DMS114 treated with DMSO at 0.1 percent for 48 hours (cell line): ENCODE measurements around the gene BTBD8.
"Not testable (repeated sequence)": the region's sequence is repeated elsewhere in the genome, so short reads cannot be mapped to it uniquely, and the experiment has no call there.

Experiments
- DNase-seq: peaks from one replicate; lab custom pipeline; 2025; ENCODE audit not compliant: unreplicated experiment; lab: John Stamatoyannopoulos, UW

Gene BTBD8

DNA sequence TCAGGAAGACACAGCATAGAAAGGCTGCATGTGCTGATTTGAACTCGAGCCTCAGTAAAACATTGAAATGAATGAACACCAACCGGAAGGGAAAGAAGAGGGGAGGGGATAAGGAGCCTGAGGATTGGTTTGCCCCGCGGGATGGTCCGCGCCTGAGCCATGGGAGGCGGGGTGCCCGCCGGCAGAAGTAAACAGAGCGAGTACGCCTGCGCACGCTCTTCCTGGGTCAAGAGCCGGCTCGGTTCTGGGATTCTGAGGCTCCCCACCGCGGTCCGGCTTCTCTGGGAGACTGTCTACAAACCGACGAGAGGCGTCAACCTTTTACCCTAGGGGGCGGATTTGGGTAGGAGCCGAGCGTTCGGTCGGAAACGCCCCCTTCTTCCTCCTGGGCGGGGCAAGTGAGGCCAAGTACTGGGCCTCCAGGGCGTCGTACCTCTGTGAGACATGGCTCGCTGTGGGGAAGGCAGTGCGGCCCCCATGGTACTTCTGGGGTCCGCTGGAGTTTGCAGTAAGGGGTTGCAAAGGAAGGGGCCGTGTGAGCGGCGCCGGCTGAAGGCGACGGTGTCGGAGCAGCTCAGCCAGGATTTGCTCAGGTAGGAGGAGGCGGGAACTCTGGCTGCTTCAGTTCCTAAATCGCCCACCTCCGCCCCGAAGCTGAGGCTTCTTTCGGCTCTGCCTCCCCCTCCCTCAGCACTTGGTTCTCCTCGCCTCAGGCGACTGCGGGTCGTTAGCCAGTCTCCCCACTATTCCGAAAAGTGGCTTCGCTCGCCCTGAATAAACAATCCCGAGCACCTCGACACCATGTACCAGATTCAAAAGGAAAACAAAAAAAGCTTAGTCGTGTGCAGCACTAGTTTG, at the start of gene BTBD8:
BTBD8 (plus strand) TSS at position 218 of the 858 bp plus-strand sequence; CDS start at position 445, 227 bp downstream.
- peak; percentile 74 for DNase-seq

DNA sequence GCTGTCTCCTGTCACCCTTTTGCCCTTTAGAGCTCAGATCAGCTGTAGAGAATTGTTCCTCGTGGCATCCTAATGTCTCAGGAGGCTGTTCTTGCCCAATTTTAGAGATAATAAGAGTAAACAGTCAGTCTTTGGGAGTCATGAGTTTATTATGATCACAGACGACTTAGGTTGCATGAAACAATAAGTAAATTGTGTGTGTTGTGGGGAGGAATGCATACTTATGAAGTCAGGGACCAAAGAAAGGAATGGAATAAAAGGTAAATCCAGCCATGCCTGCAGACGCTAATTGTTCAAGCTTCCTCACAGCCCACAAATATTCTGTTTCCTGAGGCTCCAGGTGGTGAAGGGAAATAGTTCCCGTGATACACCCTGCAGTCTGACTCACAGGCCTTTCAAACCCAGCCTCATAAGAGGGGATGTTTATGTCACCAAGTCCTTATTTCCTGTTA, 49.5 kb upstream of the BTBD8 start:
- DNase-seq = no peak

DNA sequence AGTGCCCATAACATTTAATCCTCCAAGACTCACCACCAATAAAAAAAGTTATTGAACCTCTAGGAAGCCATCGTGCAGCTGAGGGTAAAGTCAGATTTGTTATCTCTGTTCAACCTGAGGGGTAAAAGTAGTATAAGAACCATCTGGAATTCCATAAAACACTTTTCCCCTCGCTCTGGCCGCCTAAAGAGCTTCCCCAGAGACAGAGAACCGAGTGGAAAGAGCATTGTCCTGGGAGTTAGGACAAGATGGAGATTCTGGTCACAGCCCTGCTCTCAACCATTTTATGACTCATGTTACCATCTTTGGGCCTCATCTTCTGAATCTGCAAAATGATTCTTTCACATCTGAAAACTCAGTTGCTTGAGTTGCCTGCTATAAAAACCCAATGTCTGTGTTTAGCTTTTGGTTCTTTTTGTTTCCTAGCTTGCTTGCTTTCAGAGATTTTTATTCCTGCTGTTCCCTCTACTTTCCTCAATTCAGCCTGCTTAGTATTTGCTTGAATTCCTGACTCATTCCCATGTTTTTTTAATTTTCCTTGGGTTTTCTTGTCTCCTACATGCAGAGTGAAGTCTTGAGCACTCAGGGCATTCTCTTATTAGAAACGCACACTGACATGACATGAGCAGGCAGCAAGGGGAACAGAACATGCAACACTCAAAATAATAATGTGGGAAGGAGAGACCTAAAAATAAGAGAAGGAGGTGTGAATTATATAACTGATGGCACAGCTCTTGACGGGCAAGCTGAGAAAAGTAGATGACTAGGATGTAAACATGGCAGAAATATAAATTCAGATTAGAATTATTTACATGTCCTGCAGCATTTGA, 48.6 kb upstream of the BTBD8 start:
- DNase-seq = no peak

DNA sequence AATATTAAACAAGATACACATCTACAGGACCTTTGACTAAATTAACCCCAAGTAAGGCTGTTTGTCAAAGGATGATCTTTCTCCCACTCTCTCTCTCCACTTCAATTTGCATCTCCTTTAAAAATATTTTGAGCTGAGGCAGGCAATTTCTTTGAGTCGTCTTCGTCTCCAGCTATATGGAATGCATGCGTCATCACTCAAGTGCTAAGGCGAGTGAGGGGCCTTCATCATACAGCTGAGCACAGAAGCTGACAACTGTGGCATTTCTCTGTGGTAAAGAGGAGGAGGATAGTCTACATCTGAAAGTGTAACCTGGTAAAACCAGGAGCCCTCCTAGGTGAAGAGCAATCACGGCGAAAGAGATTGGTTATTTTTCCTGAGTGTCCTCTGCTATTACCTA, 42.7 kb upstream of the BTBD8 start:
- DNase-seq = no peak

DNA sequence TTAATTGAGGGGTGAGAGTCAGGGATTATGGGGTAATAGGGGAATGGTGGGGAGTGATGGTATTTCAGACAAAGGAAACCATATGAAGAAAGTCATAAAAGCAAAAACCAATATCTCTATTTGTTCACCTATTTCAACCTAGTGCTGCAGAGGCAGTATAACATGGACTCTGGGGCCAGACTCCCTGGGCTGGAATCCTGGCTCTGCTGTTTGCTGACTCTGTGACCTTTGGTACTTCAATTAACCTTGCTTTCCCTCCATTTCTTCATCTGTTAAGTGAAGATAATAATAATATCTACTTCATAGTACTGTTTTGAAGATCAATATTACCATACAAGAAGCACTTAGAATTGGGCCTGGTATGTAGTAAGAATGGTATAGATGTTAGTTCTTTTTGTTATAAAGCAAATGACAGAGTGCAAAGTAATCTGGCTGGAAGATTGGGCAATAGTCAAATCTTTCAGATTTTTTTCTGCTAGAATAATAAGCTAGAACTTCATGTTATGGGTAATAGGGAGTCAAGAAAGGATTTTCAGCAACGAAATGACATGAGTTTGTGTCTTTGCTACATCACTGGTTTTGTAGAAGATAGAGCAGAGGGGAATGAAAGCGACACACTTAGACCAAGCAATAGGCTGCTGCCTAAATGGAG, 41.3 kb upstream of the BTBD8 start:
- DNase-seq = no peak

DNA sequence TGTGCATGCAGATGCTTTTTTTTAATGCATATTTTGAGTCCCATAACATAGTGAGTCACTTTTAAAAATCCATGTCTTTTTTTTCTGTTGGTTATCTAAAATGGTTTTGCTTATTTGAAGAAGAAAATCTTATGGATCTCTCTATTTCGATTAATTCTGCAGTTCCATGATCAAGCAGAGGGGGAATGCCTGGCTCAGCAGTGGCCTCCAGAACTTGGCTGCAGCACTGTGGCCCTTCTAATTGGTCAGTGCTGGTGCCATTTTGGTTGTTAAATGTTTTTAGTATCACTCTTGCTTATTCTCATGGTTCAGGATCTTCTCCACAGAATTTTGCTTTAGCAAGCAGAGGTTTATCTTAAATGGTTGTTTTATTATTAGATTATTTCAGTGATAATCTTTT, 39.2 kb upstream of the BTBD8 start:
- no peak for DNase-seq

DNA sequence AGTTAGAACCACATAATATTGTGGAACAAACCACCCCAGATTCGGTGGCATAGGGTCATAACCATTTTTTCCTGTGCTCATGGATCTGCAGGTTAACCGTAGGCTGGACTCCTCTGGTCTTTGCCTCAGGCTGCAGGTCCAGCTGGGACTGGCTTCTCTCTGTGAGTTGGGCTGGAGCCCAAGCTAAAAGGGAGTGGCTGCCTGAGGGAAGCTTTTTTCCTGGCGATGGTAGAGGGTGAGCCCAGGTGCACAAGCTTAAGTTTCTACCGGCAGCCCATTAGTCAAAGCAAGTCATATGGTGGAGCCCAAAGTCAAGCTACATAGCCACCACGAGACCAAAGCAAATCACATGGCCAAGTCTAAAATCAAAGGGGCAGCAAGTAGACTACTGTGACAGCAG, 36.5 kb upstream of the BTBD8 start:
- no peak for DNase-seq

DNA sequence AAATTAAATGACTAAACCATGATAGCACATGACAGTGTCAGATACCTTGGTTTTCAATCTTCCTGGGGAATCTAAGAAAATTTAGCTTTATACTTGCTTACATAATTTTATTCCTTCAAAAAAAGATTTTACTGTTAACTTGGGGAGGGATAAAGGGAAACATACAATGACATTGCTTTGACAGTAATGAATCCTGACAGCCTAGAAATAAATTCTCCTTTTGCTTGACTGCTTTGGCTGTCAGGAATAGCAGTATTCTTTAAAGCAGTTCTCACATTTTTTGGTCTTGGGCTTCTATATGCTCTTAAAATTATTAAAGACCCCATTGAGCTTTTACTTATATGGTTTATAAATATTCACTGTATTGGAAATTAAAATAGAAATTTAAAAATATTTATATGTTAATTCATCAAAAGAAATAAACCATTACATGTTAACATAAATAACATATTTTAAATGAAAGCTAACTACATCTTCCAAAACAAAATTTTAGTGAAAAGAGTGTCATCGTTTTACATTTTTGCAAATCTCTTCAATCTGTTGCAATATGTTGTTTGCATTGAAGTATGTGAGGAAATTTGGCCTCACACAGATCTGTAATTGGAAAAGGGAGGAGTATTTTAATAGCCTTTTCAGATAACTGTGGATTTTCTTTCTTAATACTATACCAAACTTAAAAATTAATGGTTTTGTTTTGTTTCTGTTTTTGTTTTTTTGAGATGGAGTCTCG, 34.2 kb upstream of the BTBD8 start:
- DNase-seq = no peak

DNA sequence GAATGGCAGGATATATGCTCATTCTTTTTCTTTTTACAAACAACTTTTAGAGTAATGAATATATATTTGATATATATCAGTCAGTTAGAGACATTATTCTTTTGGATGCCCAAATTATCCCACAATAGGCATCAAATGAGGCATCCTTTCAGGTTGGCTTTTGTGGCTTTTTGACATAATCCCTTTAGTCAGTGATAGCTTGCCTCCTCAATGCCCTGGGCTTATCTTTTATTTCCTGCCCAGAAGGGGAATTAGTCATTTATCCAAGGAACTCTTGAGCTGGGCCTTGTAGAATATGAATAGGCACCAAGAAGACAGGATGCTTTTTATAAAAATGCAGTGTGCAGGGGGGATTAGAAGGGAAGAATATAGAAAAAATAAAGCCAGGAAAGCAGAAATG, 28.2 kb upstream of the BTBD8 start:
- no peak for DNase-seq

DNA sequence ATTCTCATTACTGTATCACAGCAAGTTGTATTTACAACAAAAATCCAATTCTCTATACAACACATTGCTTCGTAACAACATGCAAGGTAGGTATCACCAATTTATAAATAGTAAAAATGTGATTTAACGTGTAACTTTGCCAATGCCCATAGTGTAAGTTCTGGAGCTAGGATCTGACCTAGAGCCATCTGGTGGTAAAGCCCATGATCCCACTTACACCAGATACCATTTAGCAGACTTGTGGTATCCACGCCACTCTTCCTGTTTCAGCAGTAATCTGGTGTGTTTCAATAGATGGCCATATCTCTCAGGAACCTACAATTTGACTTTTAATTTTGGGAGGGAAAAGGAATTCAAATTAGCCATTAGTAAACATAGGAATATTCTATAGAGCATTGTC, 15.1 kb upstream of the BTBD8 start:
- peak; percentile 20 for DNase-seq

DNA sequence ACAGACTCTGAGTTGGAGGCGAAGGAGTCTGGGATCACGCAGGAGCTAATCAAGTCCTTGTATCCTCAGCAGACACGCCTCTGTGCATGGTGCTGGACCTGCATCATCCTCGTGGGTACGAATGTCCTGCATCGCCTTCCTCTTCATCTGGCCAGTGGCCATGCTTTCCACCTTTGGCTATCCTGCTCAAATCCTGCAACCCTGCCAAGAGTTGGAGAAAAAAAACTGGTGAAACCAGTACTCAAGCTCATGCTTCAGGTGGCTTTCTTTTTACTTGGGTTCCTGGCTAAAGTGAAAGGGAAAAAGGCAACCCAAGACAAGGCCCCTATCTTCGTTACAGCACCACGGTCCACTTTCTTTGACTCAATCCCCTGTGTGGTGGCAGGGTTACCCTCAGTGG, 13.8 kb upstream of the BTBD8 start:
- no peak for DNase-seq

DNA sequence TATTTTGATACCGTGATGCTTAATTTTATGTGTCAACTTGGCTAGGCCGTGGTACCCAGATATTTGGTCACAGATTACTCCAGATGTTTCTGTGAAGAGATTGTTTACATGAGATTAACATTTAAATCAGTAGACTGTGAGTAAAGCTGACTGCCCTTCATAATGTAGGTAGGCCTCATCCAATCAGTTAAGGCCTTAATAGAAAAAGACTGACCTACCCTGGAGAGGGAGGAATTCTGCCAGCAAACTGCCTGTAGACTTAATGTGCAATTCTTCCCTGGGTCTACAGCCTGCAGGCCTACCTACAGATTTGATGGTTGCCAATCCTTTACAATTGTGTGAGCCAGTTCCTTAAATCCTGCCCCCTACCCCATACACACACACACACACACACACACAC, 9.3 kb upstream of the BTBD8 start:
- DNase-seq = no peak

DNA sequence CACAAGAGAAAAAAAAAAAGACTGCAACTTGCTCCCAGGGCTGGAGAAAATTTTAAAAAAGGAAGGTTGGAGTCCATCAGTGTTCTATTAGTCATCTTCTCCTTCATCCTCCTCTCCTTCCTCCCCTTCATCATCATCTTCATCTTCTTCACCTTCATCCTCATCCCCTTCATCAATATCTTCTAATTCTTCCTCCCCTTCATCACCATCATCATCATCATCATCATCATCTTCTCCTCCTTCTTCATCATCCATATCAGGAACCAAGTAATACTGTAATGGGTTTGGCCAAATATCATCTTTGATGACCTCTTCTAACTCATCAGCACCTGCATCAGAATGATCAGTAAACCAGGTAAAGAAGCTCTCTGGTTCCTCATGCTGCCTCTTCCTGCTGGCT, 5.7 kb upstream of the BTBD8 start:
- not testable (repeated sequence) for DNase-seq

DNA sequence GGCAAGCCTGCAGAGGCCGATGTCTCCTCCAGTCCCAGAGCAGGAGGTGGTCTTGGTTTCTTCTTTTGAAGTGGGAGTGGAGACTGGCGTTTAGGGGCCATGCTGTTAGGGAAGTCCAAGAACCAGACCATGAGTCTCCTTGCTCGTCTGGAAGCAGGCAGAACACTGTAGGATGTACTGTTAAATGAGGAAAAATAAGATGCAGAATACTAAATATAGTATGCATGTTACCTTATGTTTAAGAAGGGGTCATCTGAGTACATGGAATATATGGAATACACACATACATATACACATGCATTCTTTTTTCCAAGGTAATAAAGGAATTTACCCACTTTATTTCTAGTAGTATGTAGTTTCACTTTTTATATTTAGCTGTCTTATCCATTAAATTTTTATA, 4.8 kb upstream of the BTBD8 start, which contains the start of gene SETSIP:
SETSIP (minus strand) TSS at position 101 of the 400 bp plus-strand sequence; CDS start at position 101, 0 bp downstream.
- no peak for DNase-seq

DNA sequence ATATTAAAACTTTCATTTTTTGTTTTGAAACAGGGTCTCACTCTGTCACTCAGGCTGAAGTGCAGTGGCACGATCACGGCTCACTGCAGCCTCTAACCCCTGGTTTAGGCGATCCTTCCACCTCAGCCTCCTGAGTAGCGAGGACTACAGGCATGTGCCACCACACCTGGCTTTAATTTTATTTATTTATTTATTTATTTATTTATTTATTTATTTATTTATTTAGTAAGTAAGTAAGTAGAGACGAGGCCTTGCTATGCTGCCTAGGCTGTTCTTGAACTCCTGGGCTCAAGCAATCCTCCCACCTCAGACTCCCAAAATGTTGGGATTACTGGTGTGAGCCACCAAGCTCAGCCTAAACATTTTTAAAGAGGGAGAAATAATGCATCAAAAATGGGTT, 3.8 kb upstream of the BTBD8 start:
- DNase-seq = no peak

DNA sequence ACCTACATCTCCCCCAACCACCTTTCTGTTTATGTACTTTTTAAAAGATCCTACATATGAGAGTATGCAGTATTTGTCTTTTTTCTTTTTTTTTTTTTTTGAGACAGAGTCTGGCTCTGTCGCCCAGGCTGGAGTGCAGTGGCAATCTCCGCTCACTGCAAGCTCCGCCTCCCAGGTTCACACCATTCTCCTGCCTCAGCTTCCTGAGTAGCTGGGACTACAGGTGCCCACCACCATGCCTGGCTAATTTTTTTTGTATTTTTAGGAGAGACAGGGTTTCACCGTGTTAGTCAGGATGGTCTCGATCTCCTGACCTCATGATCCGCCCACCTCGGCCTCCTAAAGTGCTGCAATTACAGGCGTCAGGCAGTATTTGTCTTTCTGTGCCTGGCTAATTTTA, 2.1 kb upstream of the BTBD8 start:
- not testable (repeated sequence) for DNase-seq

DNA sequence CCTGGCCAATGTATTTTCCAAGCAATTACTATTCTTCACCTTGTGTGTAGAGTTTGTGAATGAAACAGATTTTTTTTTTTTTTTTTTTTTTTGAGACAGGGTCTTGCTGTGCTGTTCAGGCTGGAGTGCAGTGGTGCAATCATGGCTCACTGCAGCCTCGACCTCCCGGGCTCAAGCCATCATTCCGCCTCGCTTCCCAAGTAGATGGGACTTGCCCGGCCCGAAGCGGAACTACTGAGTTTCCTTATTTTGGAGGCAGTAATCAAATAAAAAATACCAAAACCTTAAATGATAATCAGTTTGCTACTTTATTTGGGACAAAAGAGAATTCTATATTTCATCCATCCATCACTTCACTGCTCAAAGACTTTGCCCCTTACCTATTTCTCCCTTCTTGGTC, 704 bp upstream of the BTBD8 start:
- DNase-seq = no peak

DNA sequence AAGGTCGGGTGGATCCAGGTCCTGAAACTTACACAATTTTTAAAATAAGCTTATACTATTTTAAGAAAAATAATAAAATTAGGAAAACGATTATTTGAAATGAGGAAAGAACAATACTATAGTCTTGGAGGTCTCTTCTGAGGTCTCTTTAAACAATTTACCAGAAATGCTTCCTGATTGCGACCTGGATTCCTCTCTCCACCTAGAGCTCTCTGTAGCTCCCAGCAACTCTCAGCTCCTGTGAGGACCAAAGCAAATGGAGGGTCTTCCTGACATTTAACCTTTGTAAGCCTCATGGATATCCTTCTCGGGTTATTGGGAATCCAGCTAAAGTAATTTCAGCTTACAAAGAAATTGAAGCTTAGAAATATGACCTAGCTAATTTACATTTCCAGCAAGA, 886 bp downstream of the BTBD8 start:
- DNase-seq = no peak

DNA sequence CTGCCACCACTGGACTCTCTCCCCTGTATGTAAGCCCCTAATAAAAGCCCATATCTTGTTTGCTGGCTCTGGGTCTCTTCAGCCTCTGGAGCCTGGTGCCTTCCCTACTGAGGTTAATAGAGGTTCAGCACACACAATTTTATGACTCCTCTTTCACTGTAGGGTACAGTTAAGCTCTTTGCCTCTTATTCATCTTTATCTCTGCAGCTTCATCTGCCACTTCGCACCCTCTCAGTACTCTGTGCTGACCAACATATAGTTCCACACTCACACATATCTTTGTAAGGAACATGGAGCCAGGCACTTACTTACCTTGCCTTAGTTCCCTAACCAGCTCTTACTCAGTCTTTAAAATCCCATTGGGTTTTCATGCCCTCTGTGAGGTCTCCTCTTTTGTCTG, 4.5 kb downstream of the BTBD8 start:
- DNase-seq = no peak

DNA sequence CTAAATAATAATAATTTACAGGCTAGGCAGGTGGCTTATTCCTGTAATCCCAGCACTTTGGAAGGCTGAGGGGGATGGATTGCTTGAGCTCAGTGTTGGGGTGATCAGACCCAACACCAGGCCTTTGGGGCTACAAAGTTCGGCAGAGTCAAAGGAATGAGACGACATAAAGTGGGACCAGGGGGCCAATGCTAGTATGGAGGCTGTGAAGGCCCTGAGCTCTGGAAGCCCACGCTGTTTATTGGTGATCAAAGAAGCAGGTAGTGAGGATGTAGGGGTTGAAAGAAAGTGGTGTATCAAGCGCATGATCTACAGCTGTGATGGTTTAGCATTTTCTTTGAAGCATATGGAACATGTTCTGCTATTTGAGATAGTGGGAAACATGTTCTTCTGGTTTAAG, 5.6 kb downstream of the BTBD8 start:
- DNase-seq = no peak

DNA sequence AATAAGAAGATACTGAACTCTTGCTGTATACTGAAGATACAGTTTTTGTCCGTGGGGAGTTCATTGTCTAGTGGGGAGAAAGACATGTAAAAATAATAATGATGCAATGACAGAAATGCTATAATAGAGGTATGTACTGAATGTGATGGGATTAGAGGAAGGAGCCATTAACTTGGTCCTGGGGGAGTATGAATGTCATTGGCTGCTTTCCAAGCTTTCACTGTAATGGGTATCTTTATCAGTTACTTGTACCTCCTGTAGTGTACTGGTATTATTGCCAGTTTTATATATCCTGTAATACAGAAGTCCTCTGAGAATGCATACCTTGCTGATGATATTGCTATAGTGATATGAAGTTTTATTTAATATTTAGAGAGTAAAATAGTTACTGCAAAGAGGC, 7.4 kb downstream of the BTBD8 start:
- no peak for DNase-seq
